Measurements from ENCODE around the gene TREML4.

TREML4 gene

GRCh38 chr6:41257369-41258195 lies 29.4 kb downstream of the TREML4 start:
- TF ChIP-seq CTCF (IDR thresholded peaks at IDR 0.05): no peak

GRCh38 chr6:41258196-41258493 lies 30.0 kb downstream of the TREML4 start:
- no peak for TF ChIP-seq CTCF (IDR thresholded peaks at IDR 0.05)

GRCh38 chr6:41262401-41262800 lies 34.3 kb downstream of the TREML4 start:
- no peak for TF ChIP-seq CTCF (IDR thresholded peaks at IDR 0.05)

GRCh38 chr6:41263267-41263666 lies 35.1 kb downstream of the TREML4 start:
- no peak for TF ChIP-seq CTCF (IDR thresholded peaks at IDR 0.05)

- no peak for TF ChIP-seq CTCF (IDR thresholded peaks at IDR 0.05)
Measured at GRCh38 chr6:41266541-41266940, 38.4 kb downstream of the TREML4 start.

- no peak for TF ChIP-seq CTCF (IDR thresholded peaks at IDR 0.05)
Measured at GRCh38 chr6:41268478-41268877, 40.3 kb downstream of the TREML4 start.

GRCh38 chr6:41269166-41269565 lies 41.0 kb downstream of the TREML4 start:
- TF ChIP-seq CTCF (IDR thresholded peaks at IDR 0.05): no peak

- TF ChIP-seq CTCF (IDR thresholded peaks at IDR 0.05): no peak
Measured at GRCh38 chr6:41269716-41270115, 41.6 kb downstream of the TREML4 start.

Measured in LNCAP (cell line).